WTC11 (cell line): ENCODE measurements around the gene ASTN2.

Experiments
- CREB1 ChIP-seq: sonication (generic); formaldehyde crosslinking; IDR thresholded peaks from 2 replicates; pipeline ENCODE4 v1.8.0; 2023; ENCODE audit warnings: mild to moderate bottlenecking, missing genetic modification reagents
- CREM ChIP-seq: sonication (generic); formaldehyde crosslinking; IDR thresholded peaks from 2 replicates; pipeline ENCODE4 v1.8.1; 2022; ENCODE audit warnings: mild to moderate bottlenecking, missing genetic modification reagents, moderate library complexity
- HMGA2 ChIP-seq: fragments of 250-450 bp; sonication (Bioruptor Pico); IDR thresholded peaks from 2 replicates; pipeline ENCODE4 v1.4.0; 2021; ENCODE audit warnings: mild to moderate bottlenecking, moderate library complexity
- JUN ChIP-seq: sonication (generic); formaldehyde crosslinking; IDR thresholded peaks from 2 replicates; pipeline ENCODE4 v1.8.0; 2023; ENCODE audit warnings: mild to moderate bottlenecking, missing genetic modification reagents
- NR2C2 ChIP-seq: sonication (generic); formaldehyde crosslinking; IDR thresholded peaks from 2 replicates; pipeline ENCODE4 v1.8.0; 2022; ENCODE audit warnings: mild to moderate bottlenecking, missing genetic modification reagents
- SP1 ChIP-seq: sonication (generic); formaldehyde crosslinking; conservative IDR thresholded peaks from 2 replicates; pipeline ENCODE4 v1.8.1; 2022; ENCODE audit warnings: missing genetic modification reagents
- ZMAT4 ChIP-seq: fragments of 250-450 bp; sonication (Bioruptor Pico); IDR thresholded peaks from 2 replicates; pipeline ENCODE4 v1.9.0; 2021; ENCODE audit warnings: mild to moderate bottlenecking
- ZNF121 ChIP-seq: sonication (generic); formaldehyde crosslinking; IDR thresholded peaks from 2 replicates; pipeline ENCODE4 v1.8.0; 2023; ENCODE audit warnings: missing genetic modification reagents
- ZNF263 ChIP-seq: sonication (generic); formaldehyde crosslinking; IDR thresholded peaks from 2 replicates; pipeline ENCODE4 v1.8.1; 2022; ENCODE audit warnings: low read depth, mild to moderate bottlenecking, moderate library complexity, missing genetic modification reagents
- ZNF281 ChIP-seq: sonication (generic); formaldehyde crosslinking; IDR thresholded peaks from 2 replicates; pipeline ENCODE4 v1.8.0; 2023; ENCODE audit warnings: mild to moderate bottlenecking, missing genetic modification reagents
- TF ChIP-seq, protein P1 (sequence below): fragments of 200-600 bp; IDR thresholded peaks from 2 replicates; pipeline ENCODE4 v1.8.0; 2022; ENCODE audit warnings: antibody characterized with exemption

GRCh38 chr9:116499434-116499833 lies 915.4 kb downstream of the ASTN2 start:
- TF ChIP-seq, protein P1, sequence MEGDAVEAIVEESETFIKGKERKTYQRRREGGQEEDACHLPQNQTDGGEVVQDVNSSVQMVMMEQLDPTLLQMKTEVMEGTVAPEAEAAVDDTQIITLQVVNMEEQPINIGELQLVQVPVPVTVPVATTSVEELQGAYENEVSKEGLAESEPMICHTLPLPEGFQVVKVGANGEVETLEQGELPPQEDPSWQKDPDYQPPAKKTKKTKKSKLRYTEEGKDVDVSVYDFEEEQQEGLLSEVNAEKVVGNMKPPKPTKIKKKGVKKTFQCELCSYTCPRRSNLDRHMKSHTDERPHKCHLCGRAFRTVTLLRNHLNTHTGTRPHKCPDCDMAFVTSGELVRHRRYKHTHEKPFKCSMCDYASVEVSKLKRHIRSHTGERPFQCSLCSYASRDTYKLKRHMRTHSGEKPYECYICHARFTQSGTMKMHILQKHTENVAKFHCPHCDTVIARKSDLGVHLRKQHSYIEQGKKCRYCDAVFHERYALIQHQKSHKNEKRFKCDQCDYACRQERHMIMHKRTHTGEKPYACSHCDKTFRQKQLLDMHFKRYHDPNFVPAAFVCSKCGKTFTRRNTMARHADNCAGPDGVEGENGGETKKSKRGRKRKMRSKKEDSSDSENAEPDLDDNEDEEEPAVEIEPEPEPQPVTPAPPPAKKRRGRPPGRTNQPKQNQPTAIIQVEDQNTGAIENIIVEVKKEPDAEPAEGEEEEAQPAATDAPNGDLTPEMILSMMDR, result no peak
- TF ChIP-seq CREM (CRISPR knock-in tag) (no peak), SP1 (CRISPR knock-in tag) (no peak), NR2C2 (CRISPR knock-in tag) (no peak), JUN (no peak), ZNF263 (CRISPR knock-in tag) (no peak), HMGA2 (CRISPR knock-in tag) (no peak), ZNF121 (CRISPR knock-in tag) (no peak), ZNF281 (no peak), ZMAT4 (no peak), CREB1 (CRISPR knock-in tag) (no peak)
